ENCODE data around the gene ALDH1A2. TPM values are rescaled to one million over a fixed set of nuclear protein-coding genes. Genes with fewer than 3 reads are reported as not detected.

ALDH1A2 gene
- total RNA-seq, 1 experiment from 2014 or later: 0.98 TPM

DNA sequence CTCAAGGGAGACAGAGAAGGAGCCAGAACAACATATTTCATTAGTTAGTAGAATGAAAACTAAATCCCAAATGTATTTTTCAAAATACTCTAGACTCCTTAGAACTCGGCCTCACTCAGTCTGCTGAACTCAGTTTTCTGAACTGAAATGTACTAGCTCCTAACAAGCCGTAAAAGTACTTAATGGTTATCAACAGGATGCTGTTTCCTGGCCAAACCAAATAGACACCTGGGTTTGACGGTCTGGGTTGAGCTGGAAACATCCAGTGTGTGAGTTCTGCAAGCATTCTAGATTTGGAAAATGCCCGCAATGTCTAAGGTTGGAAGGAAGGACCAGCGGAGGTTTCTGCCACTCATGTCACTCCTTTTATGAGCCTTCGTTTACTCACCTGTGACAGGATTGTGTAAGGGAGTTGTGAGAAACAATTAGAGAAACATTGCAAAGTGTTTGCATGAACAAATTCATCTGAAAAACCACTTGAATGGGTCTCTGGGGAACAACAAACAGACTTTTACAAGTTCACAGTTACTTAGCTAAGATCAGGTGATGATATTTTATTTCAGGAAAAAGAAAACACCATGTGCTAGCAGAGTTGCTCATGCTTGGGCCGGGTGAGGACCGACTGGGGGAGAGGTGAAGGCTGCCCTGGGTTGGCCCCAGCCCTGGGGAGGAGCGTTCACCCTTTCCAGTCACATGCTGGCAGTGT, 151.0 kb downstream of the ALDH1A2 start:
- in situ Hi-C loops (cut with HindIII; ENCODE audit: low pct_unique_long_range_greater_than_20kb, low sequenced_read_pairs): no loop called here

DNA sequence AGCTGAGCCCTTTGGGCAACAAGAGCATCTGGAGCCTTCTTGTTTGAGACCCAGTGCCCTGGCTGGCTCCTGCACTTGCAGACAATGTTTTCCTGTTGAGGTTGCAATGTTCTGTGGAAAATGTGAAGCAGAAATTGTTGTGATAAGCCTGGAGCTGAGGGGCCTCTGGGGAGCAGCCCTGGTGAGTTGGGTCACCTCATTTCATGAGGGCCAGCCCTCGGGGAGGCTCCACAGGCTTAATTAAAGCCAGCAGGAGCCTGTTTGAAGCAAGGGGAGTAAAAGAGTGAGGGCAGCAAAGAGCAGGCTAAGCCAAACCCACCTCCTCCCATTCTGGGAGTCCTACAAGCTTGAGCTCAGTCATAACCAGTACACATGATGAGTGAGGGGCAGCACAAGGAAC, 154.3 kb downstream of the ALDH1A2 start:
- ChIA-PET POLR2A (no interaction called here), CTCF (no interaction called here)
- Histone ChIP-seq H3K36me3 (ENCODE audit: control insufficient read depth, insufficient read depth, low read length) (no peaks in the 10 kb centered on the region), H3K27ac (ENCODE audit: low read length) (no peak overlapping the region), H3K27me3 (ENCODE audit: control insufficient read depth, insufficient read depth, low read length) (no peaks in the 10 kb centered on the region), H3K4me1 (ENCODE audit: control insufficient read depth, insufficient read depth, low read length) (no peaks in the 10 kb centered on the region), H3K9me3 (ENCODE audit: control insufficient read depth, insufficient read depth, low read depth, low read length) (no peaks in the 10 kb centered on the region), H3K4me3 (ENCODE audit: low read depth in 2 of 2, low read length in 2 of 2) (no peak overlapping the region)
- no TSS peak for BruUV-seq (replicated peaks)
- intact Hi-C loops (cut with micrococcal nuclease; ENCODE audit: unreplicated experiment) (no loop called here), in situ Hi-C loops (cut with HindIII; ENCODE audit: low pct_unique_long_range_greater_than_20kb, low sequenced_read_pairs) (no loop called here)
- TF ChIP-seq, protein P1, sequence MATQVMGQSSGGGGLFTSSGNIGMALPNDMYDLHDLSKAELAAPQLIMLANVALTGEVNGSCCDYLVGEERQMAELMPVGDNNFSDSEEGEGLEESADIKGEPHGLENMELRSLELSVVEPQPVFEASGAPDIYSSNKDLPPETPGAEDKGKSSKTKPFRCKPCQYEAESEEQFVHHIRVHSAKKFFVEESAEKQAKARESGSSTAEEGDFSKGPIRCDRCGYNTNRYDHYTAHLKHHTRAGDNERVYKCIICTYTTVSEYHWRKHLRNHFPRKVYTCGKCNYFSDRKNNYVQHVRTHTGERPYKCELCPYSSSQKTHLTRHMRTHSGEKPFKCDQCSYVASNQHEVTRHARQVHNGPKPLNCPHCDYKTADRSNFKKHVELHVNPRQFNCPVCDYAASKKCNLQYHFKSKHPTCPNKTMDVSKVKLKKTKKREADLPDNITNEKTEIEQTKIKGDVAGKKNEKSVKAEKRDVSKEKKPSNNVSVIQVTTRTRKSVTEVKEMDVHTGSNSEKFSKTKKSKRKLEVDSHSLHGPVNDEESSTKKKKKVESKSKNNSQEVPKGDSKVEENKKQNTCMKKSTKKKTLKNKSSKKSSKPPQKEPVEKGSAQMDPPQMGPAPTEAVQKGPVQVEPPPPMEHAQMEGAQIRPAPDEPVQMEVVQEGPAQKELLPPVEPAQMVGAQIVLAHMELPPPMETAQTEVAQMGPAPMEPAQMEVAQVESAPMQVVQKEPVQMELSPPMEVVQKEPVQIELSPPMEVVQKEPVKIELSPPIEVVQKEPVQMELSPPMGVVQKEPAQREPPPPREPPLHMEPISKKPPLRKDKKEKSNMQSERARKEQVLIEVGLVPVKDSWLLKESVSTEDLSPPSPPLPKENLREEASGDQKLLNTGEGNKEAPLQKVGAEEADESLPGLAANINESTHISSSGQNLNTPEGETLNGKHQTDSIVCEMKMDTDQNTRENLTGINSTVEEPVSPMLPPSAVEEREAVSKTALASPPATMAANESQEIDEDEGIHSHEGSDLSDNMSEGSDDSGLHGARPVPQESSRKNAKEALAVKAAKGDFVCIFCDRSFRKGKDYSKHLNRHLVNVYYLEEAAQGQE (IDR thresholded peaks at IDR 0.05; ENCODE audit: insufficient read depth in 1 of 2, low read depth in 2 of 2, low read length in 1 of 2): no peak
- TF ChIP-seq SIN3A (IDR thresholded peaks at IDR 0.05; ENCODE audit: borderline replicate concordance, insufficient read depth, low read depth, low read length) (no peak), POLR2AphosphoS5 (IDR thresholded peaks at IDR 0.05; ENCODE audit: low read depth, low read length) (no peak), TCF7L2 (IDR thresholded peaks at IDR 0.05; ENCODE audit: low read depth, low read length) (no peak)
- TF ChIP-seq, protein P2, sequence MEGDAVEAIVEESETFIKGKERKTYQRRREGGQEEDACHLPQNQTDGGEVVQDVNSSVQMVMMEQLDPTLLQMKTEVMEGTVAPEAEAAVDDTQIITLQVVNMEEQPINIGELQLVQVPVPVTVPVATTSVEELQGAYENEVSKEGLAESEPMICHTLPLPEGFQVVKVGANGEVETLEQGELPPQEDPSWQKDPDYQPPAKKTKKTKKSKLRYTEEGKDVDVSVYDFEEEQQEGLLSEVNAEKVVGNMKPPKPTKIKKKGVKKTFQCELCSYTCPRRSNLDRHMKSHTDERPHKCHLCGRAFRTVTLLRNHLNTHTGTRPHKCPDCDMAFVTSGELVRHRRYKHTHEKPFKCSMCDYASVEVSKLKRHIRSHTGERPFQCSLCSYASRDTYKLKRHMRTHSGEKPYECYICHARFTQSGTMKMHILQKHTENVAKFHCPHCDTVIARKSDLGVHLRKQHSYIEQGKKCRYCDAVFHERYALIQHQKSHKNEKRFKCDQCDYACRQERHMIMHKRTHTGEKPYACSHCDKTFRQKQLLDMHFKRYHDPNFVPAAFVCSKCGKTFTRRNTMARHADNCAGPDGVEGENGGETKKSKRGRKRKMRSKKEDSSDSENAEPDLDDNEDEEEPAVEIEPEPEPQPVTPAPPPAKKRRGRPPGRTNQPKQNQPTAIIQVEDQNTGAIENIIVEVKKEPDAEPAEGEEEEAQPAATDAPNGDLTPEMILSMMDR (IDR thresholded peaks at IDR 0.05): no peak
- ATAC-seq (no peak), DNase-seq (ENCODE audit: low read depth, low spot score) (no peak)

More for the DNA sequence above, 151.0 kb downstream of the ALDH1A2 start:
- no TSS peak for BruUV-seq (replicated peaks)
- no peaks in the 10 kb centered on the region for H3K27me3 ChIP-seq (ENCODE audit: control insufficient read depth, insufficient read depth, low read length)
- ChIA-PET POLR2A (no interaction called here), CTCF (no interaction called here)
- intact Hi-C loops (cut with micrococcal nuclease; ENCODE audit: unreplicated experiment): no loop called here
- no peaks in the 10 kb centered on the region for H3K9me3 ChIP-seq (ENCODE audit: control insufficient read depth, insufficient read depth, low read depth, low read length)
- no peak overlapping the region for H3K4me3 ChIP-seq (ENCODE audit: low read depth in 2 of 2, low read length in 2 of 2)
- no peaks in the 10 kb centered on the region for H3K36me3 ChIP-seq (ENCODE audit: control insufficient read depth, insufficient read depth, low read length)
- no peaks in the 10 kb centered on the region for H3K4me1 ChIP-seq (ENCODE audit: control insufficient read depth, insufficient read depth, low read length)
- TF ChIP-seq, protein P2 (IDR thresholded peaks at IDR 0.05): no peak
- TF ChIP-seq TCF7L2 (IDR thresholded peaks at IDR 0.05; ENCODE audit: low read depth, low read length) (no peak), SIN3A (IDR thresholded peaks at IDR 0.05; ENCODE audit: borderline replicate concordance, insufficient read depth, low read depth, low read length) (no peak), POLR2AphosphoS5 (IDR thresholded peaks at IDR 0.05; ENCODE audit: low read depth, low read length) (no peak)
- TF ChIP-seq, protein P1 (IDR thresholded peaks at IDR 0.05; ENCODE audit: insufficient read depth in 1 of 2, low read depth in 2 of 2, low read length in 1 of 2): no peak
- ATAC-seq: no peak
- DNase-seq (ENCODE audit: low read depth, low spot score): no peak
- H3K27ac ChIP-seq (ENCODE audit: low read length): no peak overlapping the region

Data from Panc1 (cell line).